ENCODE results near the gene ACAP3. TPM values are rescaled to one million over a fixed set of nuclear protein-coding genes. Genes with fewer than 3 reads are reported as not detected.
A peak's percentile ranks its signal among the peaks of the same experiment; 100 is the strongest.

The ACAP3 gene
- total RNA-seq, 1 experiment from 2014 or later, result 10.3 TPM

DNA sequence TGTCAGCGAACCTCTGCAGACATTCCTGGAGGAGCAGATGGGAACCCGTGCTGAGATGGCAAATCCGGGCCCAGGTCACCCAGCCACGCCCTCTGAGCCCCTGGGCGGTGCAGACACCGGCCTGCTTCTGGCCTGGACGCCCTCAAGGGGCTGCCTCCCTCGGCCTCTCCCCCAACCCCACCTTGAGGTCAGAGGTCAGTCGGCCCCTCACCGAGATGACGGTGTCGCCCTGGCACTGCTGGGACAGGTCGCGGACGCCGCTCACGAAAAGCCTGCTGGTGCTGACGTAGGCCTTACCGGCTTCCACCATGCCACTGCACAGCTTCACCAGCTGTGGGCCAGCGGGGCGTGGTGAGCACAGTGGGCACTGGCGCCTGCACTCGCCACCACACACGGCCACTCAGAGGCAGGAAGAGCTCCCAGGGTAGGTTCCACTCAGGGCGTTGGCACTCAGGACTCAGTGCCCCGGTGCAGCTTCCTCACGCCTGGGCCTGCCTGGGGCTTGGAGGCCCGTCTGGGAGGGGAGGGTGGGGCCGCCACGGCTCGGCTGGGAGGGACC is 4.7 kb downstream of the ACAP3 start:
- DNase-seq (ENCODE audit: low read depth), result no peak

DNA sequence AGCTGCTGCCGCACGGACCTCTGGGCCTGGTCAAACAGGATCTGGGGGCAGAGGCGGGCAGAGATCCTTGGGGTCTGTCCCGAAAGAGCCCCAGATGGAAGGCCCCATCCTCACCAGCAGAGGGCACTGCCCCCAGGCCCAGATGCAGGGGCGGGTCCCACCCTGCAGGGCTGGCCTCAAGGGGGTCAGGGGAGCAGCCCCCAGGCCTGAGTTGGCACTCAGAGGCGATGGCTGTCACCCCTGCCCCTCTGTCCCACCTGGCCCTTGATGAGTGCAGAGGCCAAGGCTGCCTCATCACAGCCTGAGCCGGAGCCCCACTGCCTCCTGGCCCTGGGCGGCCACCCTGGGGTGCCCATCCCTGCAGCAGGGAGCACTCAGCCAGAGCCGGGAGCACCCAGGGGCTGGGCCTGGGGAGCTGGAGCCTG is 5.7 kb downstream of the ACAP3 start:
- no peak for DNase-seq (ENCODE audit: low read depth)

DNA sequence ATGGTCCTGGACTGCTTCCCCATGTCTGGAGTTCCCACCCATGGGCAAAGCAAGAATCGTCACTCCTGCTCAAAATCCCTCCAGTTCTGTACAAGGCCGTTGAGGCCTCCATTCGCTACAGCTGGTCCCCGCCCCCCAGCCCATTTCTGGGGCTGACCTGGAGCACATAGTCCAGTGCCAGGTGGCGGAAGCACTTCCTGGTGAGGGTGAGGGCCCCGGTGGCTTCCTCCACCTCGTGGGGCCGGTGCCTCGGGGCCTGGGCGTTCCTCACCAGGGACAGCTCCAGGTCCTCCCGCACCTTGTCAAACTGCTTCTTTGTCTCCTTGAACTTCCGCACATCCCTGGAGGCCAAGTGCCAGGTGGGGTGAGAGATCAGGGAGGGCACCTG is 7.4 kb downstream of the ACAP3 start:
- DNase-seq (ENCODE audit: low read depth), result no peak

DNA sequence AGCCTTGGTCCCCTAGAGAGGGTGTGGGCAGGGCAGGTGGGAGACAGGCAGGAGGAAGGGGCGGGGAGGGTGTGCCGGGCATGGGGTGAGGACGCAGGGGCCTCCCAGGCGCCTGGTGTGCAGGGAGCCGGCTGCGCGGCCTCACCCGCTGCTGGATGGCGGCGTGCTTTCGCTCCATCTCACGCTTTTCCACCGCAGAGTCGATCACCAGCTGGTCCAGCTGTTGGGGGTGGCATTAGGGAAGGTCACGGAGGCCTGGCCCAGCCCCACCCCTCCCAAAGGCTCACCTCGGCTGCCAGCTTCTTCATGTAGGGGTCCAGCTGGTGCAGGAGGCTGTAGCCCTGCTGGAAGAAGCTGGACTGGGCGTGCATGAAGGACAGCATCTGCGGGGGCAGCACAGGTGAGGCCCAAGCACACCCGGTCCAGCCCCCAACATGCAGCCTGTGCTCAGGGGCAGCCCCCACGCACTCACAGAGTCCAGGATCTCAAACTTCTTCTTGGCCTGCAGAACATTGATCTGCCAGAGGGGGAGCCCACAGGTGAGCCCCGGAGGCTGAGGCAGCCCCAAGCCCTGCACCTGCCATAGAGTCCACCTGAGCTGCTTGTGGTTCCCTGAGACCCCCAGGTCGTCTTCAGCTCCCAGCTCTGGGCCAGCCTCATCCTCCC is 7.9 kb downstream of the ACAP3 start:
- no peak for DNase-seq (ENCODE audit: low read depth)

DNA sequence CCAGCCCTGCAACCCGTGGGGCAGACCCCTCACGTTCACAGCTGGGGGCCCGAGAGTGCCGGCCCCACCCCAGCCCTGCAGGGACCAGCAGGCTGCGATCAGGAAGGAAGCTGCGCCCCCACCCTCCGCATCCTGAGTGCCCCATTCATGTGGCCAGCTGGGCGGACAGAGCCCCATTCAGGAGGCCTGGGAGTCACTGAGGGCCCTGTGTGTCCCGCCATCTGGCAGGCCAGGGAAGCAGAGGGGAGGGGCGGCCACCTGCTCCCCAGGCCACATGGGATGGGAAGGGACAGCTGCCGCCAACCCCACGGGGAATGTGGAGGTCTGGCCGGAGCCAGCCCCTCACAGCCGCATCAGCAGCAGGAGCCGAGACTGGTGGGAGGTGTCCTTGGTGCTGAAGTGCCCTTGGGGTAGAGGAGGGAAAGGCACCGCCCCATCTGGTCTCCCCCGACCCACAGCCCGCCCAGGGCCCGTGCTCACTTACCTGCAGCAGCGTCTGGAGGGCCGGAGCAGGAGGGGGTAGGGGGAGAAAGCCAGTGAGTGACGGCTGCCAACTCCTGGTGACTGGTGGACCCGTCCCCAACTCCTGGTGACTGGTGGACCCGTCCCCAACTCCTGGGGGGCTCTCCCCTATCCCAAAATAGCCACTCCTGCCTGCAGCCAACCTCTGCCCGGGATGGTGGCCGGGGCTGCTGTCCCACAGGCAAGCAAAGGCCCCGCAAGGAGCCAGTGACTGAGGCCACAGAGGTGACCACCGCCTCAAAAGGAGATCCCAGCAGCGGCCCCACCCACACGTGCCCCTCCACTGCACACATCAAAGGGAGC is 8.7 kb downstream of the ACAP3 start:
- peak; percentile 40 for DNase-seq (ENCODE audit: low read depth)

DNA sequence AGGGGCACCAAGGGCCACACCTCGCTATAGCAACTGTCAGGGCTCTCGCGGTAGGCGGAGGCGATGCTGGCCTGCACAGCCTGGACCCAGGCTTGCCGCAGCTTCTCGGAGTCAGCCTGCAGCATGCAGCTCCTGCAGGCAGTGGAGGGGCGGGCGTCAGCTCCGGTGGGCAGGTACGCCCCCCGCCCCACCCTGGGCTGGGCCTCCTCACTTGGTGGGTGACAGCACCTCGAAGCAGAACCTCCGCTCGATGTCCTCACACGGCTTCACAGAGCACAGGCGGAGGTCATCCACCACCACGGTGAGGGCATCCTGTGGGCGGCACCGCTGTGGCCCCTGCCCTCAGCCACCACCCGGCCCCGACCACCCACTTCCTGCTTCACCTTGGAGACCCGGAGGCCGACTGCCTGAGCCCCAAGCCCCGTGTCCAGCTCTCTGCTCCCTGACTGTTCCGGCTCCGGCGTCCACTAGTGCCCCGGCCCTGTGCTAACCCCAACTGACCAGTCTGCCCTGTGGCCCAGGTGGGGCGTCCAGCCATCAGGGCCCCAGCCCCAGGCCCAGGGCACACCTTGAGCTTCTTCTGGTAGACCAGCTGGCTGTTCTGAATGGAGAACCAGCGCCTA is 9.8 kb downstream of the ACAP3 start:
- no peak for DNase-seq (ENCODE audit: low read depth)

DNA sequence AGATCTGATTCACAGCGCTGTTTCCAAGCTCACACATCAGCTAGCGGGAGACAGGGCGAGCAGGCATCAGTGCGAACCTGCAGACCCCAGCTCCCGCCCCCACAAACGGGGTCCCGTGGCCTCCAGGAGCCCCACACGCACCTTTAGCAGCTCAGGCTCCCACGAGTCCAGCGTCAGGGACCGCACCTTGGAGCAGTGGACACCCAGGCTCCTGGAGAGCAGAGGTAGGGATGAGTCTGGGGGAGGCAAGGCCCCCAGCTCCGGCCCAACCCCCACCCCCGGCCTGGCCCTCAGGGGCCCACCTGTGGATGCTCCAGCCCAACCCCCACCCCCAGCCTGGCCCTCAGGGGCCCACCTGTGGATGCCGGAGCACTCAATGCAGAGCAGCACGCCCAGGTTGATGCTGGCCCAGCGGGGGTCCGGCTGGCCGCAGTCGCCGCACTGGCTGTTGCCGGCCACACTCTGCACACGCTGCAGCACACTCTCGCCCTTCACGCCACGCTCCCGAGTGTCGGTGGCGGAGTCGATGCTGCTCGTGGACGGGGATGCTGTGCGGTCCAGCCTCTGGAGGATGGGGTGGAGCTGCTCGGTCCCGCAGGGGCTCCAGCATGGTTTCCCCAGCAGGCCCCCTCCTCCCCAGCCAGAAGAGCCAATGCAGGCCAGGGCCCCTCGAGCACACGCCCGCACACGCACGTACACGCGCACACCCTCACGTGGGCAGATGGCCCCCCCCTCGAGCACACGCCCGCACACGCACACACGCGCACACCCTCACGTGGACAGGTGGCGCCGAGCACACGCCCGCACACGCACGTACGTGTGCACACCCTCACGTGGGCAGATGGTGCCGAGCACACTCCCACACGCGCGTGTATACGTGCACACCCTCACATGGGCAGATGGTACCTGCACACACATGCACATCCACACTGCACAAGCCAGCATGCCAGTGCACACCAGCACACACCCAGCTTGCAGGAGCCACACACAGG is 11.4 kb downstream of the ACAP3 start:
- DNase-seq (ENCODE audit: low read depth), result no peak

DNA sequence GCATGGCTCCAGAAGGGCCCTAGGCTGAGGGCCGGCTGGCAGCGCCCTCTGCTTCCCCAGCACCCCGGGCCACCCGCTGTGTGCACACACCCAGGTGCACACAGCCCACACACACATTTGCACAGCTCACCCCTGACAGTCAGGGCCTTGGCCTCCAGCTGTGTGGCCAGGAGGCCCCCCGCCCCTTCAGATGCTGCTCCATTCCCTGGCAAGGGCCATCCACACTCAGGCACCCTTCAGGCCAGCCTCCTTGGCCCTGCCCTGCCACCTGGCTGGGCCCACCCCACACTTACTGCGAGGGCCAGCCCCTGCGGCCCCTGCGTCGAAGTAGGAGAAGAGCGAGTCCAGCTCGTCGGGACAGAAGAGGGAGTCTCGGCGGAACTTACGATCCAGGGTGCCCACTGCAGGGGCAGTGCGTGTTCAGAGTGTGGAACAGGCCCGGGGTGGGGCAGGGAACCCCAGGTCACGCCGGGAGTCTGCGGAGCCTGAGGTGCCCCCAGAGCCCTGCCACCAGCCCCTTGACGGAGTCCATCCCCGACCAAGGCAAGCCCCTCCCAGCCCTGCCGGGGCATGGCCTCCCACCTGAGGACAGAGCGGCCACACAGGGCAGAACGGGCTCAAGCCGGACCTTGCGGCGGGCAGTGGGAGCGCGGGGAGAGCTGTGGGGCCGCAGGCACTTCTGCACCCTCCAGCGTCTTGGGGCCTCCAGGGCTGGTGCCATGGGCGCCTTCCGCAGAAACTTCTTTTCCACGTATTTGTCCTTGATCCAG is 12.4 kb downstream of the ACAP3 start:
- no peak for DNase-seq (ENCODE audit: low read depth)

DNA sequence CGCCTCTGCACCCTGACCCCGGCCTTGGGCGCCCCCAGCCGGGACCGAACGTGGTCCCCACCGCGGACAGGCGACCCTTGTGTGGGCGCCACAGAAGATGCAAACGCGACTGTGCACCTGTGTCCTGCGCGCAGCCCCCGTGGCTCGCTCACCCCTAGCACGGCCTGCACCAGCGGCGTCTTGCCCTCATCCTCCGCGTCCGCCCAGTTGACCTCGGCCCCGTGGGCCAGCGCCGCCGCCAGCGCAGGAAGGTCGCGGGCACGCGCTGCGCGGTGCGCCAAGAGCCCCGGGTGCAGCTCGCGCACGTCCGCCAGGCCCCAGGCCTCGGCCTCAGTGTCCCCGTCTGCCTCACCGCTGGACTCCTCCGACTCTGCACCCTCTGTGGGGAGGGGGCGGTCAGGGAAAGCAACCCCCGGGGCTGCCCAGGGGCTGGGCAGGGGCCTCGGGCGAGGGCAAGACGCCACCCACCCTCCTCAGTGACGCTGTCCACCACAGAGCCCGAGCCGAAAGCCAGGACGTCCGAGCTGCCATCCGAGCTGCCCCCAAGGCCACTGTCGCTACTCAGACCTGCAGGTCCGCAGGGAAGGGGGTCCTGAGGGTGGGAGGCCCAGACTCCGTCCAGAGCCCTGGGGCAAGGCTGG is 13.4 kb downstream of the ACAP3 start:
- DNase-seq (ENCODE audit: low read depth), result no peak

DNA sequence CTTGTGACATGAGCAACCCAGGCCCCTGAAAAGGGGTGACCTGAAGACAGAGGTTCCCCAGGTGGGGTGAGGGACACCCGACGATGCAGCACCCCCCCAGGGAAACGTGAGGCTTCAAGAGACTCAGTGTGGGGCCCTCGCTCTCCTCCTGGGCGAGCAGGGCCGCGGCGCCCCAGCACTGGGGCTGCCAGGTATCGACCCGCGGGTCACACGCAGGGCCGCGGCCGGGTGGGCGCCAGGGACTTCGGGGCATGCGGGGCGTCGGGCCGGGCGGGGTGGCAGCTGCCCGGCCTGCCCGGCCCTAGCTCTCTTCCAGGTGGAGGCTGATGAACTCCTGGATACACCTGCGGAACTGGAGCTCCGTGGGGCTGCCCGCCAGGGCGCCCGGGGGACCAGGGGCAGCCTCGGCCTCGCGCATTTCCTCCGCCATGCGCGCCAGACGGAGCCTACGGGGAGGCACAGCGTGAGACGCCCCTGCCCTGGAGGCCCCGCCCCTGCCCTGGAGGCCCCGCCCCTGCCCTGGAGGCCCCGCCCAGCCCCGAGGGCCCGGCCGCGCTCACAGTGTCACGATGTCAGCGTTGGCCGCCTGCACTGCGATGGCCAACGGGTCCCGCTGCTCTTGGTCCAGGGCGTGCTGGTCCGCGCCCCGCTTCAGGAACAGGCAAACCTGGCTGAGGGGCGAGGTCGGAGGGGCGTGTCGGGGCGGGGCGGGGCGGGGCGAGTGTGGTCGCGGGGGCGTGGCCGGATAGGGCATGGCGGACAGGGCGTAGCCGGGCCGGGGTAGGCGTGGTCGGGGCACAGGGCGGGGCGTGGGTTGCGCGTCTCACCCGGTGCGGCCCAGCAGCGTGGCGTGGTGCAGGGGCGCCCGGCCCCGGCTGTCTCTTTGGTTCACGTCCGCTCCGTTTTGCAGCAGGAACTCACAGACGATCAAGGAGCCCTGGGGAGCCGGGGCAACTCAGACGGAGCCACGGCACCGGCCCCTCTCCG is 14.2 kb downstream of the ACAP3 start:
- DNase-seq (ENCODE audit: low read depth), result no peak

DNA sequence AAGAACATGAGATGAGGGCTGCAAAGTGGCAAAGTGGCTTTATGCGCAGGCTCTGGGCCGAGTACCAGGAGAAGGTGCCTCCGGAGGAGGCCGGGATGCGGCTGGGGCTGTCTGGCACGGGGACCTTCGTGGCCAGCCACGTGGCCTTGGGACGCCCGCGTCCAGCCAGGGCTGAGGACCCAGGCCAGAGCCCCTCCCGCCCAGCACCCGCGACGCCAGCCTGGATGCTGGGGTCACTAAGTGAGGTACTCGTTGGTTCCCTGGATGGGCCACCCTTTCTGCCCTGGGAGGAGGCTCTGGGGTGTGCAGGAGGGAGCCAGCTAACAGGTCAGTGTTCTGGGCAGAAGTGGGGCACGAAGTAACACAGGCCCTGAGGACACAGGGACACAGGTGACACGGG is 14.9 kb downstream of the ACAP3 start:
- DNase-seq (ENCODE audit: low read depth), result no peak

DNA sequence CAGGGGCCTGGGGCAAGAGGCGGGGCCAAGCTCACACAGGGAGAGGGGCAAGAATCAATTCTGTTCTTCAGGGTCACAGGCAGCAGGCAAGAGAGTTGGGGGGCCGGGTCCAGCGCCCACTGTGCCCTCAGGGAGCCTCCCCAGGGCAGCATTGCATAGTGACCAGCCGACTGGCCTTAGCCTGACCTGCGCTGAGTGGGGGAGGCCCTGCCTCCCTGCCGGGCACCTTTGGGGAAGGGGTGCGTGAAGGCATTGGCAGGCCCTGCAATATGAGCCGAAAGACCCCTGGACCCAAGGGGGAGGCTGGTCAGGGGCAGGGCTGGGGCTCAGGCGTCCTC is 15.3 kb downstream of the ACAP3 start:
- no peak for DNase-seq (ENCODE audit: low read depth)

DNA sequence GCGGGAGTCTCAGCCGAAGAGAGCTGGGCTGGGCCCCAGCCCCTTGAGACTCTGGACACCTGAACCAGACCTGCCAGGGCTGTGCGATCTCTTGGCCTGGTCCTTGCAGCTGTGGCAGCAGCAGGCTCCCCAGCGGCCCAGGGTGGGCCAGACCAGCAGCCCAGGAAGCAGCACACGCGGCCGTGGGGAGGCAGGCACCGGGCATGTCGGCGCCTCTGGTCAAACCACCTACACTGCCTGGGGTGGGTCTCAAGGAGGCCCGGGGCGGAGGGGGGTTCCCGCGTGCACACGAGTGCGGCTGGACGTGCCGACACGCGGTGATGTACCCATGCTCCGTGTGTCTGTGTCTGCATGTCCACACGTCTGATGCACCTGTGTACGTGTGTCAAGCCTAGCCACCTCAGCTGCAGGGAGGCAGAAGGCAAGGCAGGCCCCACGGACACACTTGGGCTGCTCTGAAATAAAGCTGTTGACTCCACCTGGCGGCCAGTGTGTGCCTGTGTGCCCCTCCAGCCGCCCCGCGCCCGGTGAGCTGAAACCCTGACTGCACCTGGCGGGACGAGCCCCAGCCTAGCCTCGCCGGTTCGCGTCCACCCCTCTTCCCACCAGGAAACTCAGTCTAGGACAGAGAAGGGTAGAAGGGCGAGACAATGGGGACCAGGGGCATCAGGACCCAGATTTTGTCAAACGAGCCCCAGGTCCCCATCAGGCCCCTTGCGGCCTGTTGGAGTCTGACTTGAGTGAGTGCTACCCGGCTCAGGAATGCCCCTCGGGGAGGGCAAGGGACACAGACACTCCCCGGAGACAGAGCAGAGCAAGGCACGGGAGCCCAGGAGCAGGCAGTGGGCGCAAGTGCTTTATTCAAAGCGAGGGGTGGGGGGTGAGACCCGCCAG is 15.9 kb downstream of the ACAP3 start:
- DNase-seq (ENCODE audit: low read depth), result peak; percentile 61

DNA sequence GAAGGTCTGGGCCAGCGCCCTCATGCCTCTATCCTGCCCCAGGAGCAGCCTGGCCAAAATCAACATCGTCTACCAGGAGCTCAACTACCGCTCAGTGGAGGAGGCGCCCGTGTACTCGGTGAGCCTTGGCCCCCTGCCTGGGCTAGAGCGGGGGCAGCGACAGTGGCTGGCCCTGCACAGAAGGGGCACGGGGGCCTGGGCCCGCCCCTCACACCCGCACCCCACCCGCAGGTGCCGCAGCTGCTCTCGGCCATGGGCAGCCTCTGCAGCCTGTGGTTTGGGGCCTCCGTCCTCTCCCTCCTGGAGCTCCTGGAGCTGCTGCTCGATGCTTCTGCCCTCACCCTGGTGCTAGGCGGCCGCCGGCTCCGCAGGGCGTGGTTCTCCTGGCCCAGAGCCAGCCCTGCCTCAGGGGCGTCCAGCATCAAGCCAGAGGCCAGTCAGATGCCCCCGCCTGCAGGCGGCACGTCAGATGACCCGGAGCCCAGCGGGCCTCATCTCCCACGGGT is 16.7 kb downstream of the ACAP3 start:
- peak; percentile 53 for DNase-seq (ENCODE audit: low read depth)

DNA sequence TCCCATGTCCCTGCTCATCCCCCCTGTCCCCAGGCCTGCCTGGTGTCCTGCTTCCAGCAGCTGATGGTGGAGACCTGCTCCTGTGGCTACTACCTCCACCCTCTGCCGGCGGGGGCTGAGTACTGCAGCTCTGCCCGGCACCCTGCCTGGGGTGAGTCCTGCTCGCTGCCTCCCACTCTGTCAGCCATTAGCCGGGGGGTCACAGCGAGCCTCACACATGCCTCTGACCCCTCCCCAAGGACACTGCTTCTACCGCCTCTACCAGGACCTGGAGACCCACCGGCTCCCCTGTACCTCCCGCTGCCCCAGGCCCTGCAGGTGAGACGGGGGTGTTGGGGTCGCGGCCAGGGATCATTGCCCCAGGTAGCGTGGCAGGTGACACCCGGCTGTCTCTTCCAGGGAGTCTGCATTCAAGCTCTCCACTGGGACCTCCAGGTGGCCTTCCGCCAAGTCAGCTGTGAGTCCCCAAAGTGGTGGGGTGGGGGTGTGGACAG is 17.4 kb downstream of the ACAP3 start:
- peak; percentile 49 for DNase-seq (ENCODE audit: low read depth)

DNA sequence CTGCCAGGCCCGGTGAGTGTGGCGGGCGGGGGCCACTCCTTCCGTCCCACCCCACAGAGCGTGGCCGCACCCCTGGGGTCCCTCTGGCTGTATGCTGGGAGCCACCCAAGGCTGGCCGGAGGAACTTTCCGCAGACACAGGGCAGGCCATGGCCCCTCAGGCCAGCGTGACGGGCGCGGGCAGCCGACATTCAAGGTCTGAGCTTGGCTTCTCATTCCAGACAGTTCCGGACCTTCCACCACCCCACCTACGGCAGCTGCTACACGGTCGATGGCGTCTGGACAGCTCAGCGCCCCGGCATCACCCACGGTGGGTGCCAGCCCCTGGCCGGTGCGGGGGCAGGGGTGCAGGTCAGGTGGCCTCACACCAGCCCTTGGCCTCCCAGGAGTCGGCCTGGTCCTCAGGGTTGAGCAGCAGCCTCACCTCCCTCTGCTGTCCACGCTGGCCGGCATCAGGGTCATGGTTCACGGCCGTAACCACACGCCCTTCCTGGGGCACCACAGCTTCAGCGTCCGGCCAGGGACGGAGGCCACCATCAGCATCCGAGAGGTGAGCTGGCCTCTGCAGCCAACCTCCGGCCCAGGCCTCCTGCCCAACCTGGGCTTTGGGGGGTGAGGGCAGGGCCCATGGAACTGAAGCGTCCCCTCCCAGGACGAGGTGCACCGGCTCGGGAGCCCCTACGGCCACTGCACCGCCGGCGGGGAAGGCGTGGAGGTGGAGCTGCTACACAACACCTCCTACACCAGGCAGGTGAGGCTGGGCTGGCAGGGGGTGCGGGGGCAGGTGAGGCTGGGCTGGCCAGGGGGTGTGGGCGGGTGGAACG is 20.2 kb downstream of the ACAP3 start:
- DNase-seq (ENCODE audit: low read depth), result no peak

All from RPMI7951 (cell line).